Upper lobe of left lung (tissue), 6 donors: ENCODE measurements around the gene SPACA7. TPM values are rescaled to one million over a fixed set of nuclear protein-coding genes. Genes with fewer than 3 reads are reported as not detected.
A peak's percentile ranks its signal among the peaks of the same experiment; 100 is the strongest.

ENCODE experiments used
- ATAC-seq, 2 donors: fragments of 200-7000 bp; cut with Tn5 transposase; one replicate each; pipeline ENCODE4 v1.9.1; 2022; ENCODE audit warnings: mild to moderate bottlenecking in 2 of 2, moderate library complexity in 2 of 2; ENCODE audit not compliant: low FRiP score in 2 of 2
- DNase-seq, 2 donors: peaks; one replicate each; pipeline ENCODE4 v3.0.0-alpha.2; 2019 to 2020
- H3K27ac ChIP-seq, 4 donors: fragments of 200-600 bp; sonication (generic); one replicate each; pipeline ENCODE4 v1.5.1; 2016 to 2019
- H3K27me3 ChIP-seq, 4 donors: fragments of 200-600 bp; sonication (generic); one replicate each; pipeline ENCODE4 v1.5.1; 2017 to 2019
- H3K36me3 ChIP-seq, 4 donors: fragments of 200-600 bp; sonication (generic); one replicate each; pipeline ENCODE4 v1.5.1; 2016 to 2019
- H3K4me1 ChIP-seq, 4 donors: fragments of 200-600 bp; sonication (generic); one replicate each; pipeline ENCODE4 v1.5.1; 2018 to 2019
- H3K4me3 ChIP-seq, 4 donors: fragments of 200-600 bp; sonication (generic); one replicate each; pipeline ENCODE4 v1.5.1; 2017 to 2019; ENCODE audit warnings: mild to moderate bottlenecking in 2 of 4, moderate library complexity in 1 of 4
- H3K9me3 ChIP-seq, 4 donors: fragments of 200-600 bp; sonication (generic); one replicate each; pipeline ENCODE4 v1.5.1; 2018 to 2019
- EP300 ChIP-seq, 4 donors: sonication (generic); formaldehyde crosslinking; IDR thresholded peaks; one replicate each; pipeline ENCODE4 v1.5.1; 2017; ENCODE audit warnings: antibody characterized with exemption in 4 of 4, control low read depth in 2 of 4
- POLR2A ChIP-seq, 4 donors: fragments of 450-650 bp; IDR thresholded peaks; one replicate each; pipeline ENCODE4 v1.5.1; 2016 to 2017; ENCODE audit warnings: antibody characterized with exemption in 4 of 4, mild to moderate bottlenecking in 2 of 4
- POLR2AphosphoS5 ChIP-seq, 2 donors: sonication (generic); formaldehyde crosslinking; IDR thresholded peaks; one replicate each; pipeline ENCODE4 v1.5.1; 2017; ENCODE audit warnings: antibody characterized with exemption in 2 of 2
- WGBS, 2 donors: methylation state at CpG; one replicate each; pipeline ENCODE4 v1.1.5; 2017 to 2018; 5-methylcytosine and 5-hydroxymethylcytosine counted together
- total RNA-seq, 6 donors: library from RNA; depleted of rRNA in 4 of 6; stranded (reverse); fragments of >200 nt in 4 of 6; gene quantifications; one replicate each; pipeline versions ENCODE4 v1.1.0 to v1.2.1, GENCODE V29; 2016 to 2021
- TF ChIP-seq, protein P1 (sequence below), 6 experiments: fragments of 450-650 bp in 4 of 6; fragments of 200-600 bp in 2 of 6; sonication (generic) in 2 of 6; IDR thresholded peaks; one replicate each; pipeline ENCODE4 v1.5.1; 2016 to 2019; ENCODE audit warnings: antibody characterized with exemption in 6 of 6
- donor health status: DM: no; HTN: no; CAD: no; lungs with moderate emphysema.
- donor health status: DM: no; HTN: yes; CAD: no; lungs with severe emphysema.

Gene SPACA7
- total RNA-seq, 6 donors from 2014 or later: not detected

DNA sequence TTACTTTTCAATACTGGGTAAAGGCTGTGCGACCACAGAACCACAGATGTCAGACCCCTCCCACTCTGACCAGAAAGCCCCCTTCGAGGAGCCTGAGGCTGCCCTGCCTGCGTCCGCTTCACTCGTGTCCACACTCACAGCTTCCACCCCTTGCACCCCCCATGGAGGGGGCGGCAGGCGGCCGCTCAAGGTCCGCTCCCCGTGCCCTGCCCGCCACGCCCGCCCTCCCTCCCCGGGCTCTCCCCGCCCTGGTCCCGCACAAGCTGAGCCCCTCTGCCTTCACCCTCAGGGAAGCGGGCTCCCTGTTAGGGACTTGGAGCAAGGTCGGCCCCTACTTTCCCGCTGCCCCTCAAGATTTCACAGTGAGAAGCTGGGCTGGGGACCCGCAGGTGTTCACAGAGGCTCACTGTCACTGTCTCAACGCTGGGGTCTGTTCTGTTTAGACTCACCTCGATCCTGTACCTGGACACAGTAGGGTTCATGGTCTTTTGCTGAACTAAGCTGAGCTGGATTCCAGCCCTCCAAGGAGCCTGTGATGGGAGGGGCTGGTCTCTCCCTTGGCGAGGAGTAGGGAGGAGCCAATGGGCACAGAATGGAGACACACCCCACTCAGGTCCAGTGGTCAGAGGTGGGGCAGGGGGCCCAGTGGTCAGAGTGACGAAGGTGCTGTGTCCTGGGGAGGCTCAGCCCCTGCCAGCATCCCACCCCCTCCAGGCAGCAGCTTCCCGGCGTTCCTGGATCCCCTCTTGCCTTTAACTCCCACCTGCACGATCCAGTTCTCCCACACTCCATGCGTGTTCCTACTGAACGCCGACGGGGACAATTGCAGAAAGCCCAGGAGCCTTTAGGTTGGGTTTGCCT lies 69.5 kb downstream of the SPACA7 start:
- no peak for ATAC-seq
- Histone ChIP-seq H3K9me3 (no peaks in the 10 kb centered on the region), H3K4me3 (no peak overlapping the region), H3K36me3 (no peaks in the 10 kb centered on the region), H3K27me3 (peaks cover 0 to 13% (median 5%) of the 10 kb centered on the region in 4 donors), H3K27ac (no peak overlapping the region), H3K4me1 (no peaks in the 10 kb centered on the region)
- peak in 1 of 2 donors; percentile 16 for DNase-seq
- TF ChIP-seq EP300 (IDR thresholded peaks at IDR 0.05) (no peak), POLR2A (IDR thresholded peaks at IDR 0.05) (no peak), POLR2AphosphoS5 (IDR thresholded peaks at IDR 0.05) (no peak)
- TF ChIP-seq, protein P1, sequence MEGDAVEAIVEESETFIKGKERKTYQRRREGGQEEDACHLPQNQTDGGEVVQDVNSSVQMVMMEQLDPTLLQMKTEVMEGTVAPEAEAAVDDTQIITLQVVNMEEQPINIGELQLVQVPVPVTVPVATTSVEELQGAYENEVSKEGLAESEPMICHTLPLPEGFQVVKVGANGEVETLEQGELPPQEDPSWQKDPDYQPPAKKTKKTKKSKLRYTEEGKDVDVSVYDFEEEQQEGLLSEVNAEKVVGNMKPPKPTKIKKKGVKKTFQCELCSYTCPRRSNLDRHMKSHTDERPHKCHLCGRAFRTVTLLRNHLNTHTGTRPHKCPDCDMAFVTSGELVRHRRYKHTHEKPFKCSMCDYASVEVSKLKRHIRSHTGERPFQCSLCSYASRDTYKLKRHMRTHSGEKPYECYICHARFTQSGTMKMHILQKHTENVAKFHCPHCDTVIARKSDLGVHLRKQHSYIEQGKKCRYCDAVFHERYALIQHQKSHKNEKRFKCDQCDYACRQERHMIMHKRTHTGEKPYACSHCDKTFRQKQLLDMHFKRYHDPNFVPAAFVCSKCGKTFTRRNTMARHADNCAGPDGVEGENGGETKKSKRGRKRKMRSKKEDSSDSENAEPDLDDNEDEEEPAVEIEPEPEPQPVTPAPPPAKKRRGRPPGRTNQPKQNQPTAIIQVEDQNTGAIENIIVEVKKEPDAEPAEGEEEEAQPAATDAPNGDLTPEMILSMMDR (IDR thresholded peaks at IDR 0.05): no peak
- 74 to 78% methylated on average over 25 to 31 of the region's 31 CpGs for WGBS, 2 donors

DNA sequence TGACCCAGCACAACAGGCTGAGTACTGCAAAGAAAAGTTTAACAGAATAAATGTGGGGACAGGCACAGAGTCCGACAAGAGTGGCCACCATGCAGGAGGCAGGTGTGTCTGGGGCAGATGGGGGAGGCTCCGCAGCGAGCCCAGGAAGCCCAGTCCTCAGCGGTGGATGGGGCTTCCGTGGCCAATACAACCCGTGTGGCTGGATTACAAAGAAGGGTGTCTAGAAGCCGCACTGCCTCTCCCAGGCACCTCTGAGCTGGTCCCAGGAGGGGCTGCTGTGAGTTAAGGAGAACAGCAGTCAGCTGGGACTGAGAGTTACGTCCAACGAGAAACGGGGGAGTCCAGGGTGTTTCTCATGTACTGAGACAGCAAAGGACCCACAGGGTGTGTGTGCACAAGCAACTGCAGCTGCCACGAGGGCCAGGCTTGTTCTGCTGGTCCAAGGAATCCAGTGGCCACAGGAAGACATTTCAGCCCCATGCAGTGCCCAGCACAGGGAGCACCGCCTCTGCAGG lies 70.2 kb downstream of the SPACA7 start:
- H3K4me3 ChIP-seq: no peak overlapping the region
- no peak overlapping the region for H3K27ac ChIP-seq
- TF ChIP-seq EP300 (IDR thresholded peaks at IDR 0.05) (no peak), POLR2AphosphoS5 (IDR thresholded peaks at IDR 0.05) (no peak), POLR2A (IDR thresholded peaks at IDR 0.05) (no peak)
- TF ChIP-seq, protein P1 (IDR thresholded peaks at IDR 0.05): no peak
- WGBS, 2 donors: 66 to 77% methylated on average over 10 to 11 of the region's 12 CpGs
- no peak for ATAC-seq
- no peaks in the 10 kb centered on the region for H3K36me3 ChIP-seq
- H3K4me1 ChIP-seq: no peaks in the 10 kb centered on the region
- H3K9me3 ChIP-seq: no peaks in the 10 kb centered on the region
- H3K27me3 ChIP-seq: peaks cover 0 to 13% (median 5%) of the 10 kb centered on the region in 4 donors
- peak in 1 of 2 donors; percentile 19 for DNase-seq

DNA sequence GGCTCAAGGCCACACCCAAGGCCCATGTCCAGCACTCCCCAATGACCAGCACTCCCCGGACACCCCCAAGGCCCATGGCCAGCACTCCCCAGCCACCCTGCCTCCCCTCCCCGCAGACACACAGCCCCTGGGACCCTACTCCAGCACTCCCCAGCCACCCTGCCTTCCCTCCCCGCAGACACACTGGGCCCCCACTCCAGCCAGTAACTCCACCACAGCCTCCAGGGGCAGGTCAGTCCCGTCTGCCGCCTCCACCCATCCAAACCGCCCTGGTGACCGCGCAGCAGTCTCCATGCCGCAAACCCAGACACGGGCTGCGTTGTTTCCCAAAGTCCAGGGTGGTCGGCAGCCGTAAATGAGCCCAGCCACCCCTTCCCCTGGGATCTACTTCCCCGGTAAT lies 70.7 kb downstream of the SPACA7 start:
- Histone ChIP-seq H3K36me3 (no peaks in the 10 kb centered on the region), H3K27ac (no peak overlapping the region), H3K27me3 (peaks cover 0 to 13% (median 4%) of the 10 kb centered on the region in 4 donors), H3K4me1 (no peaks in the 10 kb centered on the region), H3K9me3 (no peaks in the 10 kb centered on the region), H3K4me3 (no peak overlapping the region)
- WGBS, 2 donors: 84 to 96% methylated on average over 11 to 14 of the region's 14 CpGs
- TF ChIP-seq, protein P1 (IDR thresholded peaks at IDR 0.05): no peak
- TF ChIP-seq POLR2A (IDR thresholded peaks at IDR 0.05) (no peak), EP300 (IDR thresholded peaks at IDR 0.05) (no peak), POLR2AphosphoS5 (IDR thresholded peaks at IDR 0.05) (no peak)
- peak in 1 of 2 donors; percentile 15 for DNase-seq
- no peak for ATAC-seq

DNA sequence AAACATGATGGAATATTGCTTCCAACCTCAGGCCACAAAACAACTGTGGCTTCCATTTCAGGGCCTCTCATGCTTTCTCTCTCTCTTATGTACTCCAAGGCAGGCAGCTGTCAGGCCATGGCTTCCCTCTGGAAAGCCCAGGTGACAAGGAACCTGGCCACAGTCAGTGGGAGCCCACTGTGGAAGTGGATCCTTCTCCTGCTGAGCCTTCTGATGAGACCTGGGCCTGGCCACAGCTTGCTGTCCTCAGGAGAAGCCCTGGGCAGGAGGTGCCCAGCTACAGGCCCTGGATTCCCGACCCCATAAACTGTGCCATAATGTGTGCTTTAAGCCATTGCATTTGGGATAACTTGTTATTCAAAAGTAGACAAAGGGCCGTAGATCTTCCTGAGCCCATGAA lies 71.2 kb downstream of the SPACA7 start:
- ATAC-seq (no peak), DNase-seq (peak in 1 of 2 donors; percentile 19)
- no peaks in the 10 kb centered on the region for H3K36me3 ChIP-seq
- no peaks in the 10 kb centered on the region for H3K4me1 ChIP-seq
- H3K9me3 ChIP-seq: no peaks in the 10 kb centered on the region
- H3K27me3 ChIP-seq: peaks cover 0 to 13% (median 4%) of the 10 kb centered on the region in 4 donors
- 50 to 83% methylated on average over 1 to 2 of the region's 2 CpGs for WGBS, 2 donors
- TF ChIP-seq EP300 (IDR thresholded peaks at IDR 0.05): no peak
- TF ChIP-seq, protein P1 (IDR thresholded peaks at IDR 0.05): no peak
- no peak for TF ChIP-seq POLR2A (IDR thresholded peaks at IDR 0.05)
- TF ChIP-seq POLR2AphosphoS5 (IDR thresholded peaks at IDR 0.05): no peak
- no peak overlapping the region for H3K4me3 ChIP-seq
- no peak overlapping the region for H3K27ac ChIP-seq
